Left ventricle myocardium inferior (tissue), 1 donor: ENCODE data around the gene TRAFD1. TPM values are rescaled to one million over a fixed set of nuclear protein-coding genes. Genes with fewer than 3 reads are reported as not detected.

Experiments
- DNase-seq: peaks from one replicate; pipeline ENCODE4 v3.0.0-alpha.2; 2020
- H3K27ac ChIP-seq: fragments of 200-600 bp; replicated peaks from 2 replicates; pipeline ENCODE4 v1.8.0; 2021
- H3K27me3 ChIP-seq: fragments of 200-600 bp; 2 replicates; pipeline ENCODE4 v1.8.0; 2021; ENCODE audit warnings: low read depth
- H3K36me3 ChIP-seq: fragments of 200-600 bp; 2 replicates; pipeline ENCODE4 v1.8.0; 2021
- H3K4me1 ChIP-seq: fragments of 200-600 bp; 2 replicates; pipeline ENCODE4 v1.8.0; 2021
- H3K4me3 ChIP-seq: fragments of 200-600 bp; 2 replicates; pipeline ENCODE4 v1.8.0; 2021; ENCODE audit warnings: mild to moderate bottlenecking, moderate library complexity
- H3K9me3 ChIP-seq: fragments of 200-600 bp; replicated peaks from 2 replicates; pipeline ENCODE4 v1.8.0; 2021
- intact Hi-C: fragments of 100-400 bp; cut with micrococcal nuclease; formaldehyde crosslinking; loops from one replicate; pipeline ENCODE4 v1.11.0; 2022
- long read RNA-seq: library from polyadenylated mRNA; unstranded; transcript quantifications from one replicate; pipeline ENCODE4 v2.0.0, GENCODE V29; 2021
- total RNA-seq: library from RNA; stranded (reverse); fragmentation: NEBNext Ultra II Directional; extraction: Animal tissue kit (Norgen Biotek cat#: 25700); gene quantifications from one replicate; pipeline ENCODE4 v1.2.1, GENCODE V29; 2021
- TF ChIP-seq, protein P1 (sequence below): fragments of 200-600 bp; IDR thresholded peaks from 2 replicates; pipeline ENCODE4 v1.8.0; 2021; ENCODE audit warnings: antibody characterized with exemption, mild to moderate bottlenecking, borderline replicate concordance
- donor health status: DM: no; HTN: yes; CAD: no; lungs with severe emphysema.

The TRAFD1 gene, protein sequence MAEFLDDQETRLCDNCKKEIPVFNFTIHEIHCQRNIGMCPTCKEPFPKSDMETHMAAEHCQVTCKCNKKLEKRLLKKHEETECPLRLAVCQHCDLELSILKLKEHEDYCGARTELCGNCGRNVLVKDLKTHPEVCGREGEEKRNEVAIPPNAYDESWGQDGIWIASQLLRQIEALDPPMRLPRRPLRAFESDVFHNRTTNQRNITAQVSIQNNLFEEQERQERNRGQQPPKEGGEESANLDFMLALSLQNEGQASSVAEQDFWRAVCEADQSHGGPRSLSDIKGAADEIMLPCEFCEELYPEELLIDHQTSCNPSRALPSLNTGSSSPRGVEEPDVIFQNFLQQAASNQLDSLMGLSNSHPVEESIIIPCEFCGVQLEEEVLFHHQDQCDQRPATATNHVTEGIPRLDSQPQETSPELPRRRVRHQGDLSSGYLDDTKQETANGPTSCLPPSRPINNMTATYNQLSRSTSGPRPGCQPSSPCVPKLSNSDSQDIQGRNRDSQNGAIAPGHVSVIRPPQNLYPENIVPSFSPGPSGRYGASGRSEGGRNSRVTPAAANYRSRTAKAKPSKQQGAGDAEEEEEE
- total RNA-seq: 19.8 TPM
- long read RNA-seq, transcript TRAFD1-202 (12 exons, 2,697 nt): major isoform, 25 of 34 reads
- long read RNA-seq, partial matches to known transcripts: 4 of 34 reads
- long read RNA-seq, other reads (novel, unspliced or antisense): 3 of 34 reads

- intact Hi-C loops: no loop called here
- Histone ChIP-seq H3K27ac (peak within 1 kb of the TSS; percentile 85), H3K9me3 (no peaks in the 10 kb centered on the region), H3K4me1 (peaks cover 89% of the 10 kb centered on the region), H3K4me3 (peak within 1 kb of the TSS; percentile 76), H3K36me3 (no peaks in the 10 kb centered on the region), H3K27me3 (no peaks in the 10 kb centered on the region)
- TF ChIP-seq, protein P1, sequence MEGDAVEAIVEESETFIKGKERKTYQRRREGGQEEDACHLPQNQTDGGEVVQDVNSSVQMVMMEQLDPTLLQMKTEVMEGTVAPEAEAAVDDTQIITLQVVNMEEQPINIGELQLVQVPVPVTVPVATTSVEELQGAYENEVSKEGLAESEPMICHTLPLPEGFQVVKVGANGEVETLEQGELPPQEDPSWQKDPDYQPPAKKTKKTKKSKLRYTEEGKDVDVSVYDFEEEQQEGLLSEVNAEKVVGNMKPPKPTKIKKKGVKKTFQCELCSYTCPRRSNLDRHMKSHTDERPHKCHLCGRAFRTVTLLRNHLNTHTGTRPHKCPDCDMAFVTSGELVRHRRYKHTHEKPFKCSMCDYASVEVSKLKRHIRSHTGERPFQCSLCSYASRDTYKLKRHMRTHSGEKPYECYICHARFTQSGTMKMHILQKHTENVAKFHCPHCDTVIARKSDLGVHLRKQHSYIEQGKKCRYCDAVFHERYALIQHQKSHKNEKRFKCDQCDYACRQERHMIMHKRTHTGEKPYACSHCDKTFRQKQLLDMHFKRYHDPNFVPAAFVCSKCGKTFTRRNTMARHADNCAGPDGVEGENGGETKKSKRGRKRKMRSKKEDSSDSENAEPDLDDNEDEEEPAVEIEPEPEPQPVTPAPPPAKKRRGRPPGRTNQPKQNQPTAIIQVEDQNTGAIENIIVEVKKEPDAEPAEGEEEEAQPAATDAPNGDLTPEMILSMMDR: no peak
- DNase-seq: peak; percentile 98
Observed at GRCh38 chr12:112125250-112125999, at the start of gene TRAFD1. TSS of gene TRAFD1 (plus strand) at chr12:112125560. CDS start at chr12:112130523, 4,963 bp downstream.

- TF ChIP-seq, protein P1: no peak
- H3K36me3 ChIP-seq: peaks cover 78% of the 10 kb centered on the region
- peaks cover 4% of the 10 kb centered on the region for H3K4me1 ChIP-seq
- H3K27ac ChIP-seq: no peak overlapping the region
- DNase-seq: no peak
- no peaks in the 10 kb centered on the region for H3K27me3 ChIP-seq
- H3K4me3 ChIP-seq: no peak overlapping the region
- no peaks in the 10 kb centered on the region for H3K9me3 ChIP-seq
- intact Hi-C loops: no loop called here
Observed at GRCh38 chr12:112087055-112087850, 38.1 kb upstream of the TRAFD1 start.

DNA sequence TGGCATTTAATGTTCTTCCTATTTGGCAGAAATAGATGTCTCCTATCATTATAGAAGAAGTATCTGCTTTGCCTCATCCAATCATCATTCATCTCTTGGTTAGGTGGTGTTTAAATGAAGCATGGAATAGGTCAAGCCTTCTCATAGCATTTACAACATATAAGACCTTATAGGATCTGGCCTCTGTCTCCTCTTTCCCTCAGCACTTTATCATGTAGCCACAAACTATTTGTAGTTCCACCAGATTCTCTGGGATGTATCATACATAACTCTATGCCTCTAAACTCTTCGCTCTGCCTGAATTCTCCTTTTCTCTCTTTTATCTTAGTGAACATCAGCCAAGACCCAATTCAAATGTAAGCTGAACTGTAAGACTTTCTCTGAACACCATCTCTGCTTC, 37.5 kb upstream of the TRAFD1 start:
- H3K4me3 ChIP-seq: no peak overlapping the region
- intact Hi-C loops: no loop called here
- H3K9me3 ChIP-seq: no peaks in the 10 kb centered on the region
- no peak overlapping the region for H3K27ac ChIP-seq
- TF ChIP-seq, protein P1: no peak
- H3K4me1 ChIP-seq: peaks cover 4% of the 10 kb centered on the region
- no peaks in the 10 kb centered on the region for H3K27me3 ChIP-seq
- no peak for DNase-seq
- peaks cover 78% of the 10 kb centered on the region for H3K36me3 ChIP-seq

- Histone ChIP-seq H3K9me3 (no peaks in the 10 kb centered on the region), H3K4me1 (peaks cover 14% of the 10 kb centered on the region), H3K27ac (no peak overlapping the region), H3K36me3 (peaks cover 60% of the 10 kb centered on the region), H3K27me3 (no peaks in the 10 kb centered on the region), H3K4me3 (no peak overlapping the region)
- TF ChIP-seq, protein P1: no peak
- DNase-seq: no peak
- intact Hi-C loops: no loop called here
Observed at GRCh38 chr12:112091563-112091962, 33.8 kb upstream of the TRAFD1 start.

- no peaks in the 10 kb centered on the region for H3K27me3 ChIP-seq
- no peak for DNase-seq
- peak overlapping the region; percentile 3 for H3K27ac ChIP-seq
- intact Hi-C loops: no loop called here
- H3K36me3 ChIP-seq: peaks cover 49% of the 10 kb centered on the region
- no peak overlapping the region for H3K4me3 ChIP-seq
- H3K4me1 ChIP-seq: peaks cover 18% of the 10 kb centered on the region
- no peaks in the 10 kb centered on the region for H3K9me3 ChIP-seq
- TF ChIP-seq, protein P1: no peak
Observed at GRCh38 chr12:112096070-112096469, 29.3 kb upstream of the TRAFD1 start.
